GM12865 (cell line): ENCODE results near the gene ELOVL2.

Source experiments
- DNase-seq: peaks from one replicate; pipeline ENCODE4 v3.0.0; 2010; ENCODE audit warnings: low read depth
- H3K4me3 ChIP-seq: 2 replicates; pipeline ENCODE4 v1.5.1; 2011; ENCODE audit warnings: mild to moderate bottlenecking, low read depth, low read length, control low read depth
- CTCF ChIP-seq: IDR thresholded peaks from 2 replicates; pipeline ENCODE4 v1.5.1; 2011; ENCODE audit warnings: low read length, control low read depth, low read depth, inconsistent platforms; ENCODE audit not compliant: insufficient read depth; ENCODE audit errors: missing control alignments

Gene ELOVL2

GRCh38 chr6:11036351-11036740 lies 7.8 kb downstream of the ELOVL2 start:
- no peak overlapping the region for H3K4me3 ChIP-seq
- no peak for DNase-seq
- TF ChIP-seq CTCF = no peak

GRCh38 chr6:11035616-11036350 lies 8.3 kb downstream of the ELOVL2 start:
- DNase-seq = no peak
- no peak overlapping the region for H3K4me3 ChIP-seq
- no peak for TF ChIP-seq CTCF

GRCh38 chr6:11033825-11034224 lies 10.3 kb downstream of the ELOVL2 start:
- TF ChIP-seq CTCF = no peak
- no peak for DNase-seq

GRCh38 chr6:11030904-11031303 lies 13.2 kb downstream of the ELOVL2 start:
- DNase-seq = no peak
- no peak for TF ChIP-seq CTCF
- no peak overlapping the region for H3K4me3 ChIP-seq

More at GRCh38 chr6:11033825-11034224, 10.3 kb downstream of the ELOVL2 start:
- H3K4me3 ChIP-seq = no peak overlapping the region

GRCh38 chr6:11028959-11029358 lies 15.1 kb downstream of the ELOVL2 start:
- no peak overlapping the region for H3K4me3 ChIP-seq
- no peak for DNase-seq

GRCh38 chr6:11027565-11028110 lies 16.5 kb downstream of the ELOVL2 start:
- no peak for TF ChIP-seq CTCF
- H3K4me3 ChIP-seq = no peak overlapping the region

More at GRCh38 chr6:11028959-11029358, 15.1 kb downstream of the ELOVL2 start:
- no peak for TF ChIP-seq CTCF

More at GRCh38 chr6:11027565-11028110, 16.5 kb downstream of the ELOVL2 start:
- DNase-seq = no peak
